GM18498 (cell line): ENCODE measurements around the gene PTPRT.

Experiments used
- ATAC-seq: cut with Tn5 transposase; IDR thresholded peaks from one replicate; pipeline ENCODE4 v1.9.1; 2021; ENCODE audit warnings: mild to moderate bottlenecking, moderate library complexity; ENCODE audit not compliant: unreplicated experiment

The PTPRT gene

GRCh38 chr20:43123180-43123579 lies 66.5 kb downstream of the PTPRT start:
- ATAC-seq = no peak

- ATAC-seq = no peak
Observed at GRCh38 chr20:43119720-43120119, 70.0 kb downstream of the PTPRT start.

GRCh38 chr20:43102394-43102793 lies 87.3 kb downstream of the PTPRT start:
- ATAC-seq = no peak

- no peak for ATAC-seq
Observed at GRCh38 chr20:43096931-43097260, 92.8 kb downstream of the PTPRT start.

- ATAC-seq = no peak
Observed at GRCh38 chr20:43096126-43096930, 93.4 kb downstream of the PTPRT start.

GRCh38 chr20:43095034-43095433 lies 94.7 kb downstream of the PTPRT start:
- no peak for ATAC-seq

GRCh38 chr20:43092386-43093088 lies 97.2 kb downstream of the PTPRT start:
- ATAC-seq = no peak

- ATAC-seq = no peak
Observed at GRCh38 chr20:43068482-43068881, 121.2 kb downstream of the PTPRT start.

GRCh38 chr20:43066125-43066524 lies 123.6 kb downstream of the PTPRT start:
- no peak for ATAC-seq

GRCh38 chr20:43065299-43065698 lies 124.4 kb downstream of the PTPRT start:
- no peak for ATAC-seq

- no peak for ATAC-seq
Observed at GRCh38 chr20:43058077-43058476, 131.6 kb downstream of the PTPRT start.

GRCh38 chr20:43057317-43057716 lies 132.4 kb downstream of the PTPRT start:
- no peak for ATAC-seq

- ATAC-seq = no peak
Observed at GRCh38 chr20:43055181-43055884, 134.4 kb downstream of the PTPRT start.

- no peak for ATAC-seq
Observed at GRCh38 chr20:43052532-43052931, 137.2 kb downstream of the PTPRT start.

GRCh38 chr20:43046966-43047365 lies 142.7 kb downstream of the PTPRT start:
- no peak for ATAC-seq

- ATAC-seq = no peak
Observed at GRCh38 chr20:43043887-43044286, 145.8 kb downstream of the PTPRT start.

- no peak for ATAC-seq
Observed at GRCh38 chr20:43040427-43040826, 149.3 kb downstream of the PTPRT start.

GRCh38 chr20:43037605-43038309 lies 151.9 kb downstream of the PTPRT start:
- ATAC-seq = no peak

GRCh38 chr20:43034981-43035724 lies 154.6 kb downstream of the PTPRT start:
- ATAC-seq = no peak

- no peak for ATAC-seq
Observed at GRCh38 chr20:43032459-43032858, 157.2 kb downstream of the PTPRT start.

- ATAC-seq = no peak
Observed at GRCh38 chr20:43029176-43029575, 160.5 kb downstream of the PTPRT start.
